Ureter (tissue), 1 donor: ENCODE data around the gene PIGM. TPM values are rescaled to one million over a fixed set of nuclear protein-coding genes. Genes with fewer than 3 reads are reported as not detected.
"Not testable (repeated sequence)": the region's sequence is repeated elsewhere in the genome, so short reads cannot be mapped to it uniquely, and the experiment has no call there.

ENCODE experiments used
- DNase-seq: peaks from one replicate; pipeline ENCODE4 v3.0.0-alpha.2; 2020; ENCODE audit warnings: low spot score
- total RNA-seq: library from RNA; stranded (reverse); gene quantifications from one replicate; pipeline ENCODE4 v1.2.4, GENCODE V29; 2023
- donor health status: DM: yes; HTN: yes; CAD: no.

Gene PIGM
- total RNA-seq, 1 donor from 2014 or later, result 11.1 TPM

- no peak for DNase-seq
Measured at GRCh38 chr1:160061369-160062229, 29.8 kb upstream of the PIGM start.

- no peak for DNase-seq
Measured at GRCh38 chr1:160058087-160058486, 26.3 kb upstream of the PIGM start.

DNA sequence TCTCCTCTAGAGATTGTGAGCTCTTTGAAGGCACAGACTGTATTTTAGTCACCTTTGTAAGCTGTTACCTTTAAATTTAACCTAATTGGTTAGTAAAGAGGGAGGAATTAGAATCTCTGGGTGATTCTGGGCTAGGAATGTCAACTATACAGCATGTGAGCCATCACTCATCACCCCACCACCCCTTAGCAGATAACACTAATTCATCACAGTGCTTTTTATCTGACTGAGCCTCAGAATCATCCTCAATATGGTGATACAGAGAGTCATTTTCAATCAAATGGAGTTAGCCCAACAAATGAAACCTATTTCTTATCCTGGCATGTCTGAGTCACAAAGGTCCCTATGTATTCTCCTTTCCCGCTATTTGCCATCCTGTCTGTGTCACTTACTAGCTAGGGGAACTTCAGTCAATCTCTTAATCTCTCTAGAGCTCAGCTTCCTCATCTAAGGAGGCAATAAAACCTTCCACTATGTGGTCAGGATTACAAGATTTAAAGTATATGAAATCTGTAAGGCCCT lies 24.9 kb upstream of the PIGM start:
- no peak for DNase-seq

- no peak for DNase-seq
Measured at GRCh38 chr1:160053548-160054365, 22.0 kb upstream of the PIGM start.

DNA sequence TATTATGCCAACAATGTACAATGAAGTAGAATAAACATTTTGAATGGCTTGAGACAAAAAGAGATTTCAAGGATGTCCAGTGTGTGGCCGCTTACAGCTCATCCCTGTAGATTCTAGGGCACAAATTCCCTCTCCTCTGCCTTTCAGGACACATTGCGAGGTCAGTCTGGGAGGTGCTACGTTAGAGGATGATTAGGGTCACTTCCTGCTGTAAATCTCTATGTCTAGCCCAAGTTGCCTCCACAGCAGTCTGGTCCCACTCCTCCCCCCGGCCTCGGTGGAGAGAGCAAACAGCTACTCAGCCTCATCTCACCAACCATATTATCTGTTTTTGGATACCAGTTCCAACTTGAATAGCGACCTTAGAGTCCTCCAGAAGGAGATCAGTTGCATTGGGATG lies 21.1 kb upstream of the PIGM start:
- DNase-seq, result no peak

GRCh38 chr1:160050619-160051018 lies 18.8 kb upstream of the PIGM start:
- no peak for DNase-seq

DNA sequence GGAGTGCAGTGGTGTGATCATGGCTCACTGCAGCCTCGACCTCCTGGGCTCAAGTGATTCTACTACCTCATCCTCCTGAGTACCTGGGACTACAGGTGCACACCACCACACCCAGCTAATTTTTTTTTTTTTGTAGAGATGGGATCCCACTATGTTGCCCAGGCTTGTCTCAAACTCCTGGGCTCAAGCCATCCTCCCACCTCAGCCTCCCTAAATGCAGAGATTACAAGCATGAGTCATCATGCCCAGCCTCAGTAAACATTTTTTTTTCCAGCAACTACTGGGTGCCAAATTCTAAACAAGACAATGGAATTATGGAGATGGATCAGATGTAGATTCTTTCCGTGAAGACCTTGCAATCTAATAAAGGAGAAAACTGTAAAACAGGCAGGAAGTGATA lies 18.4 kb upstream of the PIGM start:
- not testable (repeated sequence) for DNase-seq

DNA sequence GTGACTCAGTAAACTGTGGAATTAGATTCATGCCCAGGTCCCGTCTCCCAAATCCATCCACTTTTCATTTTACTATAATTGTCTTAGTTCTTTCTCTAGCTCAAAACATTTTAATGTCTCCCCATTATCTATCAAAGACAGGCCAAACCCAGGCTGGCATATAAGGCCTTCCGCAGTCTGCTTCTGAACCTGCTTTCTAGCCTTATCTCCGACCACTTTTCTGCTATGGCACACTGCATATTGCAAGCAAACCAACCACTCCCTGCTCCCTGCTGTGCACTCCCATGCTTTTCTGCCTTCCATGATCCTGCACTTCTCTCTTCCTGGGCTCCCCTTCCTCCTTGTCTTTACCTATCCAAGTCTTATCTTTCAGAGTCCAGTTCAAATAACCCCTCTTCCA lies 17.3 kb upstream of the PIGM start:
- DNase-seq, result no peak

DNA sequence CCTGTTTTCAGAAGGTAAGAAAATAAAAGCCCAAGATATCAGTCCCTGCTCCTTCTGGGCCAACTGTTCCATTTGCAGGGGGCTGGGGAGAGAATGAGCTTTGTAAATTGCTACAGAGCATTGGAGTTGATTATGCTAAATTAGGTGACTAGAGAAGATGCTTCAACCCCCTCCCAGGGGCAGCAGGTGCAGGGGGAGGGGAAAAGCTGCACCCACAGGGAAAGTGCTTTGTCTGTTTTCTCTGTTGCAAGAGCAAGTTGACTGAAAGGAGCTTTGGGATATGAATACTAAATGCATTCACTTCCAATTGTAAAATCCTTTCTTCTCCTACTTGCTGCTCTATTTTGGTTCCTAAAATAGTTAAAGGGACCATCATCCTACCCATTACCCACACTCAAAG lies 16.5 kb upstream of the PIGM start:
- no peak for DNase-seq

GRCh38 chr1:160047111-160047991 lies 15.6 kb upstream of the PIGM start:
- DNase-seq, result no peak

GRCh38 chr1:160046494-160047110 lies 14.8 kb upstream of the PIGM start:
- DNase-seq, result peak; percentile 57

DNA sequence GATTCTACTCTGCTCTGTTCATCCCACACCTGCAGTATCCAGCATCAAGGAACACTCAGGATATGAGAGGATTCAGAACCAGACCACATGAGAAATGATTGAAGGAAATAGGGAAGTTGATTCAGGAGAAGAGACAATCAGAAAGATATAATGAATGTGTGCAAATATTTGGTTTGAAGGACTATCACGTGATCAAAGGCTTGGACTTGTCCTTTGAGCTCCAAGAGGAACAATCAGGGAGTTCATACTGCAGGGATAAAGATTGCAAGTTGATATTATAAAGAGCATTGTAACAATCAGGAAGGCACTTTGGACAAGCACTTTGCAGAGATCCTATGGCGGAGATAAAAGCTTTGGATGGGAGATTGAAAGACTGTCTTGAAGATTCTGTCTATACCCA lies 13.9 kb upstream of the PIGM start:
- DNase-seq, result no peak

DNA sequence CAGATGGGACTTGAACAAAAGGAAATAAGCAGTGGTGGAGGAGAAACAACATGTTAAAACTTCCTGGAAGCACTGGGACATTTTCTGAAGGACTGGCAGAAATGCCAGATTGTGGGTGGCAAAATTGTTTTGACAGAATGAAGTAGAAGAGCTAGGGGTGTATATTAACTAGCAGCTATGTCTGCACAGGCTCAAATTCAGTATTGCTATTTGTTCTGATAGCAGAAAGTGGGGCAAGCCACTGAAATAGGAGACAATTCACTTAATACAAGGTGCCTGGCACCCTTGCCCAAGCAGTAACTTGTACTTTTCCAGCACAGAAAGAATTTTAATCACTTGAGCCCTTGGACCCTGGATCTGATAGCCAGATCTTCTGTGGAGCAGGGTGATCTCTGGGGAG lies 11.8 kb upstream of the PIGM start:
- DNase-seq, result no peak

DNA sequence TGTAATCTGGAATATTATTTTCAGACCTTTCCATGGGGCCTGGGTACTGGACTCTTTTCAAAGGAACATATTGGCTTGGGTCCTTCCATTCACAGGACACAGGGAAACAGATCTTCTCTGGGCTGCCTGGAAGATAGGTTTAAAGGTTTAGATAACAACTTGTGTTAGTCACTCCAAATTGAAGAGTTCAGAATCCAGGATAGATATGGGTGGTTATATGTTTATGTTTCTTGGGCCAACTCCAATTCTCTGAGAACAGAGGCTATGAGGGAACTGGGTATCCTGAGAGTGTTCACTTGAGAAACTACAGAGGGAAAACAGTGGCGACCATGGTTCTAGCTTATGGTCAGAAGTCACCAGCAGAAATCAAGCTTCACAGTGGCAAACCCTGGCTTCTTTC lies 8.7 kb upstream of the PIGM start:
- no peak for DNase-seq

GRCh38 chr1:160032165-160032820 lies 503 bp upstream of the PIGM start:
- DNase-seq, result no peak

- DNase-seq, result no peak
Measured at GRCh38 chr1:160030657-160031364, 979 bp downstream of the PIGM start.

- DNase-seq, result no peak
Measured at GRCh38 chr1:160028426-160028825, 3.4 kb downstream of the PIGM start.

- no peak for DNase-seq
Measured at GRCh38 chr1:160025314-160025713, 6.5 kb downstream of the PIGM start.

GRCh38 chr1:160024195-160024905 lies 7.4 kb downstream of the PIGM start:
- no peak for DNase-seq
